ENCODE results near the gene PTX4.

Gene PTX4

DNA sequence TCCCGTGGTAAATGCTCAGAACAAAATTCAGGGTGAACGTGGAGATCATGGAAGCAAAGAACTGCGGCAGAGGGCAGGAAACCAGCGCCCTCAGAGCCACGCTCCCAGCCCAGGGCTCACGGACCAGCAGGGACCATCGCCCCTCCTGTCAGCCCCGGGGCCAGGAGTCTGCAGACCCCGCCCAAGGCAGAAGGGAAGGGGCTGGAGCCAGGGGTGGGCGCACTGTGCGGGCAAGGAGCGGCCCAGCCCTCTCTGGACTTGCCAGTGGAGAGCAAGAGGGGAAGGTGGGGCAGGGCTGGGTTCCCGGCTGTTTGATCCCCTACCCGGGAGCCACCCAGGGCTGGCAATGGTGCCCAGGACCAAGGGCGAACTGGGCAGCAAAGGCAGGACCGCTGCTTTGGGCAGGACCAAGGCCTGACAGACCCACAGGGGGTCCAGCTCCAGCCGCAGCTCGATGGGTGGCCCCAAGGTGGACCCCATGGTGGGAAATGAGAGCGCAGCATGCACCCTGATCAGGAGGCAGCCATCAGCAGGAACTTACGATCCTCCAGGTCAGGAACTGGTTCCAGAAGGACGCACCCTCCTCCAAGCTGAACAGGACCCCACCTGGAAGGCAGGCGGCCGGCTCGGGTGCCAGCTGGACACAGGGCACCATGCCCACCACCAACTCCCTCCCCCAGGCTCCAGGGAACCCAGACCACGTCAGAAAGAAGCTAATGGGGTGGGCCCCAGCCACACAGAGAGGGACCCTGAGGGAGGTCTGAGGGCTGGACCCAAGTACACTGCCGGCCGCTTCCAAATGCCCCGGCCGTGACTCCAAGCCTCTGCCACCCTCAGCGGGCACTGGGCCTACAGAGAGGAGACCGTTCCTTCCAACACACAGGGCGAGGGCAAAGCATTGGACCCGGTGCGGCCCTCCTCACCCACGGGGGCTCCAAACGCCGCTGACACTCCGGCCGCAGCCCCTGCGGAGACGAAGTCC is 33.3 kb downstream of the PTX4 start:
- no peak for DNase-seq (ENCODE audit: low spot score)
- no peak for TF ChIP-seq CTCF (IDR thresholded peaks at IDR 0.05)
- H3K27ac ChIP-seq = no peak overlapping the region
- H3K4me3 ChIP-seq = no peak overlapping the region

GRCh38 chr16:1454561-1454960 is 34.2 kb downstream of the PTX4 start:
- no peak overlapping the region for H3K4me3 ChIP-seq
- no peak overlapping the region for H3K27ac ChIP-seq
- DNase-seq (ENCODE audit: low spot score) = no peak
- no peak for TF ChIP-seq CTCF (IDR thresholded peaks at IDR 0.05)

DNA sequence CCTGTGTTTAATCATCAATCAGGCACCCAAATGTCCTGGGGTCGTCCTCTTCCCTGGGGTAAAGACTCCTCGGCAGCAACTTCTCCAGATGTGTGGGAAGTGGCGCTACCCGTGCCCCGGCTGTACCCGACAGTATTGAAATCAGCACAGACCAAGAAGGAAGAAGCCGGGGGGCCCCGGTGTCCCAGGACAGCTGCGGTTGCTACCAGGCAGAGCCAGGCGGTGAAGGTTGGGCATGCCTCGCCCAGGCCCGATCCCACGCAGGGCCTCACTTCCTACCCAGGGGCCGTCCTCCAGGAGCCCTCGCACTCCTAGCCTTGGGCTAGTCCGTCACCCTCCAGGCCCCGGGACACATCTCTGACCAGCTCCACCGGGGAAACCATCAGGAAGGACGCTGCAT is 35.4 kb downstream of the PTX4 start:
- DNase-seq (ENCODE audit: low spot score) = no peak
- Histone ChIP-seq H3K4me3 (no peak overlapping the region), H3K27ac (no peak overlapping the region)
- TF ChIP-seq CTCF (IDR thresholded peaks at IDR 0.05) = no peak

DNA sequence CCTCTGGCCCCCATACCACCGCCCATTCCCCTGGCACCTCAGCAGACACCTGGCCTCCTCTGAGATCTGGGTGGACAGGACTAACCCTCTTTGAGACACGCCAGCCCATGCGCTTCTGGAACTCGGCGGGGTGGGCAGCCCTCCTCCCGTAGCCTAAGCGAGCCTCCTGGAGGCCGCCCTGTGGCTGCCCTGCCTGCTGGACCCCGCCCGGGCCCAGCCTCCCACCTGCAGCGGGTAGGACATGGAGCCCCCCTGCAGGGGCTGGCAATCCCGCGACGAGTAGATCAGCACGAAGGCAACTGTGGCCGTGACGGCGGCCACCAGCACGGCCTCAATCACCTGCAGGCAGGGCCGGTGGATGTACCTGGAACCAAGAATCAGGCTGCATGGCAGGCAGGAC is 36.2 kb downstream of the PTX4 start:
- TF ChIP-seq CTCF (IDR thresholded peaks at IDR 0.05) = no peak
- H3K4me3 ChIP-seq = no peak overlapping the region
- no peak for DNase-seq (ENCODE audit: low spot score)
- H3K27ac ChIP-seq = no peak overlapping the region

GRCh38 chr16:1451702-1452392 is 36.9 kb downstream of the PTX4 start:
- TF ChIP-seq CTCF (IDR thresholded peaks at IDR 0.05) = no peak
- H3K4me3 ChIP-seq = no peak overlapping the region
- no peak overlapping the region for H3K27ac ChIP-seq
- DNase-seq (ENCODE audit: low spot score) = no peak

DNA sequence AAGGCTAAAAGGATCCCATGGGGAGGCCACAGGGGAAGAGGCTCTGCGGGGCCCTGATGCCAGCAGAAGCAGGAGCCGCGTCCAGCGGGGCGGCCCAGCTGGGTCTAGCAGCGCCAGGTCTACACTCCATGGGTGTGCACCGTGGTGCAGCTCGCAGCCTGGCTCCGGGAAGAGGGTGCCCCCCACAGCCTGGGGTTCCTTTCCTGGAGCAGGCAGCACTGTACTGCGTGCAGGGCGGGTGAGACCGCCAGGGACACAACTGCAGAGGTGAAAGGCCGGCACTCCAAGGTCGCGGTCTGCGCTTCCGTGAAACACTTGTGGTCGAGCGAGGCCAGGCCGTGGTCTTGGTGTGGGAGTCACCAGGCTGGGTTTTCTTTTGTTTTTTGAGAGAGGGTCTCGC is 37.9 kb downstream of the PTX4 start:
- no peak for DNase-seq (ENCODE audit: low spot score)
- H3K27ac ChIP-seq = no peak overlapping the region
- no peak for TF ChIP-seq CTCF (IDR thresholded peaks at IDR 0.05)

More for the DNA sequence above, 37.9 kb downstream of the PTX4 start:
- no peak overlapping the region for H3K4me3 ChIP-seq

All from coronary artery (tissue), 2 donors.